Panc1 (cell line): ENCODE results near the gene ZNF785. TPM values are rescaled to one million over a fixed set of nuclear protein-coding genes. Genes with fewer than 3 reads are reported as not detected.

ENCODE experiments used
- ATAC-seq: fragments of 200-7000 bp; cut with Tn5 transposase; 2 replicates; pipeline ENCODE4 v1.9.1; 2020; ENCODE audit warnings: mild to moderate bottlenecking, moderate library complexity
- BruUV-seq: library from RNA; stranded (reverse); fragments of 400-500 nt; replicated peaks from 2 replicates; lab custom pipeline; 2021; lab: Mats Ljungman, UMichigan
- CTCF ChIA-PET: fragments of 300-600 bp; sonication (Branson Sonifier 250); formaldehyde crosslinking; loops from one replicate; lab custom pipeline; 2022; ENCODE audit warnings: antibody characterized with exemption; lab: Charles Lee
- POLR2A ChIA-PET: fragments of 300-600 bp; sonication (Branson Sonifier 250); formaldehyde crosslinking; loops from one replicate; lab custom pipeline; 2022; ENCODE audit warnings: antibody characterized with exemption; lab: Charles Lee
- DNase-seq: peaks from one replicate; pipeline ENCODE4 v3.0.0-alpha.2; 2010; ENCODE audit warnings: low read depth, low spot score
- H3K27ac ChIP-seq: 2 replicates; pipeline ENCODE4 v1.5.1; 2011; ENCODE audit warnings: mild to moderate bottlenecking, low read length, inconsistent platforms
- H3K27me3 ChIP-seq: fragments of 200-500 bp; sonication (Bioruptor generic); 2 replicates; pipeline ENCODE4 v1.6.0; 2014; ENCODE audit warnings: low read length, inconsistent platforms; ENCODE audit not compliant: control insufficient read depth, insufficient read depth
- H3K36me3 ChIP-seq: fragments of 200-500 bp; sonication (Bioruptor generic); 2 replicates; pipeline ENCODE4 v1.5.1; 2014; ENCODE audit warnings: inconsistent platforms, mild to moderate bottlenecking, low read length, moderate library complexity; ENCODE audit not compliant: control insufficient read depth, insufficient read depth
- H3K4me1 ChIP-seq: 2 replicates; pipeline ENCODE4 v1.5.1; 2011; ENCODE audit warnings: inconsistent platforms, mild to moderate bottlenecking, low read length, moderate library complexity; ENCODE audit not compliant: control insufficient read depth, insufficient read depth
- H3K4me3 ChIP-seq, 2 experiments: 2 replicates each; pipeline ENCODE4 v1.5.1; 2011 to 2012; ENCODE audit warnings: low read depth in 2 of 2, low read length in 2 of 2, mild to moderate bottlenecking in 2 of 2, inconsistent platforms in 1 of 2, moderate library complexity in 1 of 2
- H3K9me3 ChIP-seq: fragments of 200-500 bp; sonication (Bioruptor generic); 2 replicates; pipeline ENCODE4 v1.5.1; 2014; ENCODE audit warnings: low read depth, mild to moderate bottlenecking, inconsistent platforms, low read length, moderate library complexity; ENCODE audit not compliant: control insufficient read depth, insufficient read depth
- CTCF ChIP-seq: fragments of 450-650 bp; IDR thresholded peaks from 2 replicates; pipeline ENCODE4 v1.5.1; 2017; ENCODE audit warnings: mild to moderate bottlenecking
- POLR2AphosphoS5 ChIP-seq: IDR thresholded peaks from 2 replicates; pipeline ENCODE4 v1.6.1; 2012; ENCODE audit warnings: mild to moderate bottlenecking, low read depth, low read length, moderate library complexity
- REST ChIP-seq, 2 experiments: IDR thresholded peaks; 2 replicates each; pipeline ENCODE4 v1.6.1; 2011 to 2012; ENCODE audit warnings: low read depth in 2 of 2, control low read depth in 1 of 2, low read length in 1 of 2, mild to moderate bottlenecking in 1 of 2, moderate library complexity in 1 of 2; ENCODE audit not compliant: insufficient read depth in 1 of 2
- SIN3A ChIP-seq: IDR thresholded peaks from 2 replicates; pipeline ENCODE4 v1.6.1; 2012; ENCODE audit warnings: low read depth, mild to moderate bottlenecking, low read length, moderate library complexity, borderline replicate concordance; ENCODE audit not compliant: insufficient read depth
- TCF7L2 ChIP-seq: IDR thresholded peaks from 2 replicates; pipeline ENCODE4 v1.6.1; 2011; ENCODE audit warnings: mild to moderate bottlenecking, low read depth, low read length, inconsistent platforms
- in situ Hi-C: cut with HindIII; loops from 2 replicates; pipeline ENCODE4 v1.10.0; 2016; ENCODE audit warnings: low sequenced_read_pairs, low pct_unique_long_range_greater_than_20kb
- intact Hi-C: fragments of 100-400 bp; cut with micrococcal nuclease; formaldehyde crosslinking; loops from one replicate; pipeline ENCODE4 v1.10.0; 2022; ENCODE audit not compliant: unreplicated experiment
- total RNA-seq: library from RNA; stranded (reverse); gene quantifications from one replicate; pipeline ENCODE4 v1.2.1, GENCODE V29; 2021; ENCODE audit not compliant: unreplicated experiment

The ZNF785 gene
- total RNA-seq, 1 experiment from 2014 or later = 6.2 TPM

- no peak overlapping the region for H3K4me3 ChIP-seq
- no peak for DNase-seq
- ChIA-PET CTCF (no interaction called here), POLR2A (no interaction called here)
- no peak for TF ChIP-seq REST (IDR thresholded peaks at IDR 0.05; ENCODE audit: insufficient read depth in 1 of 2, low read depth in 2 of 2, low read length in 1 of 2)
- TF ChIP-seq TCF7L2 = no peak
- no peak for TF ChIP-seq POLR2AphosphoS5
- TF ChIP-seq CTCF = no peak
- no peak for TF ChIP-seq SIN3A
- H3K27me3 ChIP-seq = no peaks in the 10 kb centered on the region
- H3K27ac ChIP-seq = no peak overlapping the region
- H3K4me1 ChIP-seq = peaks cover 10% of the 10 kb centered on the region; the same call in 1 of the 2 replicates
- ATAC-seq = no peak
- no TSS peak for BruUV-seq
- intact Hi-C loops (no loop called here), in situ Hi-C loops (no loop called here)
- peaks cover 3% of the 10 kb centered on the region; the same call in 1 of the 2 replicates for H3K36me3 ChIP-seq
- H3K9me3 ChIP-seq = no peaks in the 10 kb centered on the region
These were observed 18.9 kb upstream of the ZNF785 start for GRCh38 chr16:30604316-30604947.

GRCh38 chr16:30603945-30604315, 18.4 kb upstream of the ZNF785 start:
- Histone ChIP-seq H3K36me3 (peaks cover 3% of the 10 kb centered on the region; the same call in 1 of the 2 replicates), H3K4me3 (no peak overlapping the region), H3K4me1 (peaks cover 6% of the 10 kb centered on the region; the same call in 1 of the 2 replicates), H3K9me3 (no peaks in the 10 kb centered on the region), H3K27me3 (no peaks in the 10 kb centered on the region), H3K27ac (no peak overlapping the region)
- POLR2A ChIA-PET = no interaction called here
- no TSS peak for BruUV-seq
- CTCF ChIA-PET = no interaction called here
- no peak for DNase-seq
- intact Hi-C loops = no loop called here
- TF ChIP-seq REST (IDR thresholded peaks at IDR 0.05; ENCODE audit: insufficient read depth in 1 of 2, low read depth in 2 of 2, low read length in 1 of 2) (no peak), CTCF (no peak), POLR2AphosphoS5 (no peak), SIN3A (no peak)
- in situ Hi-C loops = no loop called here
- no peak for ATAC-seq
